MM.1S (cell line): ENCODE measurements around the gene MACROD2.

ENCODE experiments used
- DNase-seq: peaks from one replicate; pipeline ENCODE4 v3.0.0-alpha.2; 2015
- H2AFZ ChIP-seq: fragments of 300-600 bp; sonication (generic); 2 replicates; pipeline ENCODE4 v1.6.0; 2016; ENCODE audit warnings: antibody characterized with exemption, low read length
- H3F3A ChIP-seq: fragments of 300-600 bp; sonication (generic); 2 replicates; pipeline ENCODE4 v1.6.1; 2016; ENCODE audit warnings: mild to moderate bottlenecking, antibody characterized with exemption, low read length, moderate library complexity, mixed read lengths; ENCODE audit not compliant: insufficient read depth
- H3K27ac ChIP-seq: fragments of 300-600 bp; sonication (generic); 2 replicates; pipeline ENCODE4 v1.5.1; 2016; ENCODE audit warnings: mild to moderate bottlenecking, low read length
- H3K27me3 ChIP-seq: fragments of 300-600 bp; sonication (generic); replicated peaks from 2 replicates; pipeline ENCODE4 v1.6.0; 2016; ENCODE audit warnings: low read length; ENCODE audit not compliant: insufficient read depth
- H3K36me3 ChIP-seq: fragments of 300-600 bp; sonication (generic); replicated peaks from 2 replicates; pipeline ENCODE4 v1.6.1; 2016; ENCODE audit warnings: mild to moderate bottlenecking, low read length, mixed read lengths; ENCODE audit not compliant: insufficient read depth
- H3K4me1 ChIP-seq: fragments of 300-600 bp; sonication (generic); 2 replicates; pipeline ENCODE4 v1.6.1; 2016; ENCODE audit warnings: low read length, mixed read lengths
- H3K4me2 ChIP-seq: fragments of 300-600 bp; sonication (generic); 2 replicates; pipeline ENCODE4 v1.6.0; 2016; ENCODE audit warnings: low read depth, low read length
- H3K4me3 ChIP-seq: fragments of 300-600 bp; sonication (generic); 2 replicates; pipeline ENCODE4 v1.5.1; 2016; ENCODE audit warnings: low read length, mixed read lengths
- H3K79me2 ChIP-seq: fragments of 300-600 bp; sonication (generic); 2 replicates; pipeline ENCODE4 v1.6.1; 2016; ENCODE audit warnings: mixed run types, low read length, mixed read lengths
- H3K9ac ChIP-seq: fragments of 300-600 bp; sonication (generic); 2 replicates; pipeline ENCODE4 v1.6.1; 2016; ENCODE audit warnings: low read length, mixed read lengths
- H3K9me2 ChIP-seq: fragments of 300-600 bp; sonication (generic); replicated peaks from 2 replicates; pipeline ENCODE4 v1.6.1; 2016; ENCODE audit warnings: mild to moderate bottlenecking, low read length, mixed read lengths; ENCODE audit not compliant: insufficient read depth
- H3K9me3 ChIP-seq: fragments of 300-600 bp; sonication (generic); replicated peaks from 2 replicates; pipeline ENCODE4 v1.6.1; 2016; ENCODE audit warnings: mild to moderate bottlenecking, low read length, mixed read lengths; ENCODE audit not compliant: insufficient read depth
- H4K20me1 ChIP-seq: fragments of 300-600 bp; sonication (generic); 2 replicates; pipeline ENCODE4 v1.6.1; 2016; ENCODE audit warnings: mild to moderate bottlenecking, low read length, moderate library complexity, mixed read lengths; ENCODE audit not compliant: insufficient read depth
- CTCF ChIP-seq: fragments of 300-600 bp; sonication (generic); IDR thresholded peaks from 2 replicates; pipeline ENCODE4 v1.5.1; 2016; ENCODE audit warnings: antibody characterized with exemption, low read length, mixed read lengths
- EZH2 ChIP-seq: fragments of 300-600 bp; sonication (generic); optimal IDR thresholded peaks from 2 replicates; pipeline ENCODE3; 2017; ENCODE audit warnings: low read depth, mild to moderate bottlenecking, antibody characterized with exemption, low read length, mixed read lengths
- EZH2phosphoT487 ChIP-seq: fragments of 300-600 bp; sonication (generic); IDR thresholded peaks from 2 replicates; pipeline ENCODE4 v1.6.1; 2018; ENCODE audit warnings: antibody characterized with exemption, low read length

The MACROD2 gene

GRCh38 chr20:16007164-16007563 lies 2011.8 kb downstream of the MACROD2 start:
- no peak for TF ChIP-seq CTCF
- TF ChIP-seq EZH2: no peak
- TF ChIP-seq EZH2phosphoT487: no peak
- no peak overlapping the region for H3K4me3 ChIP-seq
- H3K4me1 ChIP-seq: peaks cover 22% of the 10 kb centered on the region
- H3F3A ChIP-seq: peaks cover 15% of the 10 kb centered on the region
- no peak overlapping the region for H3K9ac ChIP-seq
- H3K27ac ChIP-seq: peak overlapping the region; percentile 71; the same call in 1 of the 2 replicates
- H3K27me3 ChIP-seq: no peaks in the 10 kb centered on the region
- no peaks in the 10 kb centered on the region for H3K9me2 ChIP-seq
- H4K20me1 ChIP-seq: no peaks in the 10 kb centered on the region
- H2AFZ ChIP-seq: no peak overlapping the region
- no peaks in the 10 kb centered on the region for H3K79me2 ChIP-seq
- H3K4me2 ChIP-seq: peak overlapping the region; percentile 49
- peak; percentile 93 for DNase-seq
- H3K9me3 ChIP-seq: no peaks in the 10 kb centered on the region
- no peaks in the 10 kb centered on the region for H3K36me3 ChIP-seq

DNA sequence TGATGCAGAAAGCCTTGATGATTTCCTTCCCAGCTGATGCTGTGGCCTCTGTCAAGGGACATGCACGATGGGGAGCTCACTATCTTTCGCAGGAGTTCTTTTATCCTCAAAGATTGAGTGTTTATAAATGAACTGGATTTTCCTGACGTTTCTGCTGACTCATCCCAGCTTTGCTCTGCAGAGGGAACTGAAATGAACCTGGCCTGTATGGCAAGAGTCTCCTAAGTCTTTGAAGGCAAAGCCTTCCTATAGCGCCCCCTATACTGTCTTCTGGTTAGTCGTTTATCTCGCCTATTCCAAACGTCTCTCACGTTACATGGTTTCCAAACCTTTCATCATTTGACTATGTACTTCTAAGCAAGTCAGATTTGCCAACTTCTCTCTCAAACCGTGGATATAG lies 2012.6 kb downstream of the MACROD2 start:
- Histone ChIP-seq H2AFZ (no peak overlapping the region), H3F3A (peaks cover 15% of the 10 kb centered on the region), H3K36me3 (no peaks in the 10 kb centered on the region), H3K4me3 (no peak overlapping the region), H3K9ac (no peak overlapping the region), H3K4me1 (peaks cover 22% of the 10 kb centered on the region), H3K4me2 (peak overlapping the region; percentile 22; the same call in 1 of the 2 replicates), H3K79me2 (no peaks in the 10 kb centered on the region), H4K20me1 (no peaks in the 10 kb centered on the region), H3K9me3 (no peaks in the 10 kb centered on the region), H3K27ac (peak overlapping the region; percentile 71; the same call in 1 of the 2 replicates), H3K9me2 (no peaks in the 10 kb centered on the region), H3K27me3 (no peaks in the 10 kb centered on the region)
- DNase-seq: no peak
- no peak for TF ChIP-seq EZH2
- TF ChIP-seq CTCF: peak; percentile 21

DNA sequence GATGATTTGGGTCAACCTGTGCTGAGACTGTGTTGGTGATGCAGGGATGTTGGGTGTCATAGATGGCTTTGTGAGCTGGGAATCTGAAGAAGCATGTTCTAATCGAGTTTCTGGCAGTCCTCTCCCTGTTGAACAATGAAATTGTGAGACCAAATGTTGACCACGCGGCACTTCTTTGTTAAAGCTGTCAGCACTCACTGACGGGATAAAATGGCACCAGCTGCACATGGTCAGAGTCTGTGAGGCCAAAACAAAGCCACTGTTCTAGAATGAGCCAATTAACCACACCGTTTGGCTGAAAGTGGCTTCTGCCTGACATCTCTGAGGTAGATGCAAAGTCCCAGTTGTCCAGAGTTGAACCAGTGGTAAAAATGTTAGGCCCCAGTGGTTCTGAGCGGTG lies 2015.7 kb downstream of the MACROD2 start:
- peaks cover 21% of the 10 kb centered on the region for H3K4me1 ChIP-seq
- peaks cover 15% of the 10 kb centered on the region for H3F3A ChIP-seq
- no peaks in the 10 kb centered on the region for H4K20me1 ChIP-seq
- no peak for DNase-seq
- H3K9me3 ChIP-seq: no peaks in the 10 kb centered on the region
- H3K4me2 ChIP-seq: no peak overlapping the region
- no peak overlapping the region for H2AFZ ChIP-seq
- H3K9ac ChIP-seq: no peak overlapping the region
- no peaks in the 10 kb centered on the region for H3K9me2 ChIP-seq
- H3K27me3 ChIP-seq: no peaks in the 10 kb centered on the region
- TF ChIP-seq EZH2phosphoT487 (no peak), EZH2 (no peak), CTCF (no peak)
- no peaks in the 10 kb centered on the region for H3K79me2 ChIP-seq
- H3K27ac ChIP-seq: no peak overlapping the region
- no peaks in the 10 kb centered on the region for H3K36me3 ChIP-seq
- H3K4me3 ChIP-seq: no peak overlapping the region
